ENCODE results near the gene B3GALT6. TPM values are rescaled to one million over a fixed set of nuclear protein-coding genes. Genes with fewer than 3 reads are reported as not detected.

B3GALT6 gene
- polyA plus RNA-seq, 4 donors = 2.7 to 13.7 (median 6.8) TPM

DNA sequence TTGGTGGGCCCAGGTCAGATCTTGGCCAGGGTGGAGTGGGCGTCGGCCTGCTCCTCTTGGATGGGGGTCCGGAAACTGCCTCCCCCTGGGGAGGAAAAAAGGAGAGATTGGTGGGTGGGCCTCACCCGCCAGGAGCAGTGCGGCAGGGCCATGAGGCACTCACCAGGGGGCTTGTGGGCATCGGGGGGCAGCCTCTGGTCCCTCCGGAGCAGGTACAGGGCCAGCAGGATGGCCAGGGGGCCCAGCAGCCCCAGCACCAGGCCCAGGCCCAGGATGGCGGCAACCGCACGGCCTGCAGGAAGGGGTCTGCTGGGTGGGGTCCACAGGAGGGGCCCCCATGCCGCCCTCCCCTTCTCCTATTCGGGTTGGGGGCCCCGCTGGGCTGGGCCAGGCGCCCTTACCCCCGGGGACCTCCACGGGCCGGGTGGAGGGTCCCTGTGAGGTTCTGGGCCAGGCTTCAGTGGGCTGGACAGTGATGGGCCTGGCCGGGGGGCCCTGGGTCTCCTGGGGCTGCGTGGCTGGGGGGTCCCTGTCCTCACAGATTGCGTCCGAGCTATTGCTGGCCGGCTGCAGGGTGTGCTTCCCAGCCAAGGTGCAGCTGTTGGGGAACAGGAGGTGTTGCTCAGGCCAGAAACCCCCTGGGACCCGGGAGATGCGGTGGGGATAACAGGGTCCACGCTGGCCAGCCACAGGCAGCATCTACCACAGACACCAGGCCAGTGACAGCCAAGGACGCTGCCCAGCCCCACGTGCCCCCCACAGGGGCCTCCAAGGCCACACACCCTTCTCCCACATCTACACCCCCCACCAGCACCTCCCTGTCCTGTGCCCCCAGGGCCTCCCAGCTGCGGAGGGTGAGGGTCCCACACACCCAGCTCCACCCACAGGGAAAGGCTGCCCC is 20.2 kb upstream of the B3GALT6 start:
- FAIRE-seq (no peak), DNase-seq (no peak)
- 85 to 86% (median 86%) methylated on average over 21 to 28 of the region's 28 CpGs for WGBS, 3 donors
- peaks cover 0 to 2% (median 0%) of the 10 kb centered on the region in 3 donors for H3K4me1 ChIP-seq (ENCODE audit: control insufficient read depth in 3 of 3, insufficient read depth in 2 of 3, low read depth in 1 of 3, low read length in 2 of 3)
- H3K9me3 ChIP-seq (ENCODE audit: control insufficient read depth in 2 of 2, insufficient read depth in 1 of 2, low read depth in 1 of 2, low read length in 1 of 2) = no peaks in the 10 kb centered on the region
- no peak overlapping the region for H3K27ac ChIP-seq (ENCODE audit: low read depth in 1 of 3, low read length in 2 of 3)
- H3K36me3 ChIP-seq (ENCODE audit: control insufficient read depth in 3 of 3, insufficient read depth in 2 of 3, low read depth in 1 of 3, low read length in 3 of 3) = peaks cover under 1 to 17% (median 3%) of the 10 kb centered on the region in 3 donors
- H3K27me3 ChIP-seq (ENCODE audit: control insufficient read depth in 3 of 3, insufficient read depth in 3 of 3, low read length in 3 of 3) = peaks cover 0 to 15% (median 5%) of the 10 kb centered on the region in 3 donors
- H3K4me3 ChIP-seq (ENCODE audit: low read depth in 1 of 3, low read length in 3 of 3) = no peak overlapping the region

DNA sequence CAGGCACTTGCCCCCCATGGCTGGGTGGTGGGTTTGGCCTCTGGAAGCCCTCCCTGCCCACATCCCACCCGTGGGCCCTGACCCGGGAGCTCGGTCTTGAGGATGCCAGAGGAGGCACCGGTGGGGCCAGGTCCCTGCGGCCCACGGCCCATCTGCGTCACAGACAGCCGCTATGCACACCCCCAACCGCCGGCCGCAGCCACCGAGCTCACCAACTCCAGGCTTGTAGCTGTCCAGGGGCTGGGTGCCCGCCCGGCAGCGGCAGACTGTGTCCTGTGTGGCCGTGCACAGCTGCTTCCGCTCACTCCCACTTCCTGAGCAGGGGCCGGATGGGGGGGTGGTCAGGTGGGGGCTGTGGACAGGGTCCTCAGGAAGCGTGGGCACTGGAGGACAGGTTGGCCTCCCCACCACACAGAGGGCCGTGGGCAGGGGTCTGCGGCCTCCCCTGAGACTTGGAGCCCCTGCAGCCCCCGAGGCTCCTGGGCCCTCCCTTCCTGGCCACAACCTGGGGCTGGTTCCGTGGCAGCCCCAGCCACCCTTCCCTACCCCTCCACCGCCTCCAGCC is 19.2 kb upstream of the B3GALT6 start:
- Histone ChIP-seq H3K4me1 (ENCODE audit: control insufficient read depth in 3 of 3, insufficient read depth in 2 of 3, low read depth in 1 of 3, low read length in 2 of 3) (no peaks in the 10 kb centered on the region), H3K9me3 (ENCODE audit: control insufficient read depth in 2 of 2, insufficient read depth in 1 of 2, low read depth in 1 of 2, low read length in 1 of 2) (no peaks in the 10 kb centered on the region), H3K27me3 (ENCODE audit: control insufficient read depth in 3 of 3, insufficient read depth in 3 of 3, low read length in 3 of 3) (peaks cover 0 to 5% (median 4%) of the 10 kb centered on the region in 3 donors), H3K4me3 (ENCODE audit: low read depth in 1 of 3, low read length in 3 of 3) (no peak overlapping the region), H3K36me3 (ENCODE audit: control insufficient read depth in 3 of 3, insufficient read depth in 2 of 3, low read depth in 1 of 3, low read length in 3 of 3) (peaks cover 3 to 26% (median 6%) of the 10 kb centered on the region in 3 donors), H3K27ac (ENCODE audit: low read depth in 1 of 3, low read length in 2 of 3) (peak overlapping the region in 1 of 3 donors; percentile 53)
- FAIRE-seq (no peak), DNase-seq (no peak)
- 49 to 54% (median 50%) methylated on average over 17 to 24 of the region's 24 CpGs for WGBS, 3 donors

DNA sequence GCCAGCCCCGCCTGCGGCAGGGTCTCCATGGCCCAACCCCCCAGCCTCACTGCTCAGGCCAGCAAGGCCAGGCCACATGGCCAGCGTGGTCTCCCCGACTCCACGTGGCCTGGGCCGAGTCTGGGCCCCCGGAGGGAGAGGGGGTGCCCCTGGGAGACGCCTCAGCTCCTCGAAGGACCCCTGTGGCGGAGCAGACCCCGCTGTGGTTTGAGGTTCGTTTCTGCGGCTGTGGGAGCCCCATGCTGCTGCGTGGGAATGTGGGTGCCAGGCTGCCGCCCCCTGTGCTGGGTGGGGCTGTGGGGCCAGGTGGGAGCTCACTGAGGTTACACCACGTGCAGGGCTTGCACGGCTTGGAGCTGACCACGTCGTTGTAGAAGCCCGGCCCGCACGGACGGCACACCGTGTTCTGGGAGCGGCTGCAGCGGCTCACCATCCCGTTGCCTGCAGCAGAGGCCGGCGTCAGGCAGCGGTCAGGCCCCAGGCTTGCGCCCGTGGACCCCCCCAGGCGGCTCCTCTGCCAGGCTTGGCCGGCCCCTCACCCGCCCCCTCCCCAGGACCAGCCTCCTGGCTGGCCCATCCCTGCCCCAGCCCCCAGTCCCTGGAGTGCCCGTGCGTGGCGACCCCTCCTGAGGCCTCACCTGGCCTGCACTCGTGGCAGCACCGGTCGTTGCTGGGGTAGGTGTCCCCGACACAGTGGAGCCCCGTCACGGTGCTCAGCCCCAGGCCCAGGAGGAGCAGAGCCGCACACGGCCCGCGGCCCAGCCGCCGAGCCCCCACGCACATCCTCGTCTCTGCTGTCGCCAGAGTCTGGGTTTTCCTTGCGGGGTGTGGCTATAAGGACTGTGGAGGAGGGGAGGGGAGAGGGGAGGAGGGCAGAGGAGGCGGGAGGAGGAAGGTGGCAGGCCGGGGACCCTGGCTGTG is 18.4 kb upstream of the B3GALT6 start, which contains the start of gene TNFRSF4:
Gene TNFRSF4 (minus strand): TSS at position 809 of the 921 bp plus-strand sequence. CDS start 26 bp downstream, at position 783.
- WGBS, 3 donors = 34 to 46% (median 34%) methylated on average over 51 to 56 of the region's 56 CpGs
- FAIRE-seq = no peak
- H3K27ac ChIP-seq (ENCODE audit: low read depth in 1 of 3, low read length in 2 of 3) = peak within 1 kb of the TSS in 1 of 3 donors; percentile 49
- no peak for DNase-seq
- H3K4me1 ChIP-seq (ENCODE audit: control insufficient read depth in 3 of 3, insufficient read depth in 2 of 3, low read depth in 1 of 3, low read length in 2 of 3) = no peaks in the 10 kb centered on the region
- peaks cover 0 to 5% (median 0%) of the 10 kb centered on the region in 3 donors for H3K27me3 ChIP-seq (ENCODE audit: control insufficient read depth in 3 of 3, insufficient read depth in 3 of 3, low read length in 3 of 3)
- no peak within 1 kb of the TSS for H3K4me3 ChIP-seq (ENCODE audit: low read depth in 1 of 3, low read length in 3 of 3)
- no peaks in the 10 kb centered on the region for H3K9me3 ChIP-seq (ENCODE audit: control insufficient read depth in 2 of 2, insufficient read depth in 1 of 2, low read depth in 1 of 2, low read length in 1 of 2)
- peaks cover 6 to 33% (median 8%) of the 10 kb centered on the region in 3 donors for H3K36me3 ChIP-seq (ENCODE audit: control insufficient read depth in 3 of 3, insufficient read depth in 2 of 3, low read depth in 1 of 3, low read length in 3 of 3)

DNA sequence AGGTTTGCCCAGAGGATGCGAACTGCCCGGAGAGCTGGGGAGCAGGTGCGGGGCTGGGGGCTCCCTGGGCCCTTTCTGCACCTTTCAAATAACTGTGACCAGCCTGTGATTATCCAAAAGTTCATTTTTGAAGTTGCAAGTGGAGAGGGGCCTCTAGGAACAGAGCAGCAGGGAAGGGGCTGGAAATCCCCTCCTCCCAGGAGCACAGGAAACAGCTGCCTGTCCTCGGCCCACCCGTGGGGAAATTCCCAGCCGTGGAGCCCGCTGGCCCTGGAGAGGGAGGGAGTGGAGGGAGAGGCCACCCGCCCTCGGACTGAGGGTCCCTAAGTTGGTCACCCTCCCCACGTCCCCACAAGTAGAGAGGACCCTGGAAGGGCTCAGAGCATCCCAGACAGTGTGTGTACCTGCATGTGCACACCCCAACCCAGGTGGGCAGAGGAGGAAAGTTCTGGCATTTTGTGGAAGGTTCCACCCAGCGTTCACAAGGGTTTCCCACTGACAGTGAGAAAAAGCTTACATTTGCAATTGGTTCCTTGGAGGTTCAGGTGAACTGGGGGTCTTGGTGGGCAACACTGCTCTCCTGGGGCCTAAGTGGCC is 16.9 kb upstream of the B3GALT6 start:
- WGBS, 3 donors = 50 to 64% (median 56%) methylated on average over 11 of the region's 11 CpGs
- Histone ChIP-seq H3K4me3 (ENCODE audit: low read depth in 1 of 3, low read length in 3 of 3) (no peak overlapping the region), H3K36me3 (ENCODE audit: control insufficient read depth in 3 of 3, insufficient read depth in 2 of 3, low read depth in 1 of 3, low read length in 3 of 3) (peaks cover 6 to 49% (median 8%) of the 10 kb centered on the region in 3 donors), H3K27me3 (ENCODE audit: control insufficient read depth in 3 of 3, insufficient read depth in 3 of 3, low read length in 3 of 3) (no peaks in the 10 kb centered on the region), H3K4me1 (ENCODE audit: control insufficient read depth in 3 of 3, insufficient read depth in 2 of 3, low read depth in 1 of 3, low read length in 2 of 3) (no peaks in the 10 kb centered on the region), H3K9me3 (ENCODE audit: control insufficient read depth in 2 of 2, insufficient read depth in 1 of 2, low read depth in 1 of 2, low read length in 1 of 2) (no peaks in the 10 kb centered on the region), H3K27ac (ENCODE audit: low read depth in 1 of 3, low read length in 2 of 3) (peak overlapping the region in 1 of 3 donors; percentile 21)
- DNase-seq = no peak
- FAIRE-seq = no peak

DNA sequence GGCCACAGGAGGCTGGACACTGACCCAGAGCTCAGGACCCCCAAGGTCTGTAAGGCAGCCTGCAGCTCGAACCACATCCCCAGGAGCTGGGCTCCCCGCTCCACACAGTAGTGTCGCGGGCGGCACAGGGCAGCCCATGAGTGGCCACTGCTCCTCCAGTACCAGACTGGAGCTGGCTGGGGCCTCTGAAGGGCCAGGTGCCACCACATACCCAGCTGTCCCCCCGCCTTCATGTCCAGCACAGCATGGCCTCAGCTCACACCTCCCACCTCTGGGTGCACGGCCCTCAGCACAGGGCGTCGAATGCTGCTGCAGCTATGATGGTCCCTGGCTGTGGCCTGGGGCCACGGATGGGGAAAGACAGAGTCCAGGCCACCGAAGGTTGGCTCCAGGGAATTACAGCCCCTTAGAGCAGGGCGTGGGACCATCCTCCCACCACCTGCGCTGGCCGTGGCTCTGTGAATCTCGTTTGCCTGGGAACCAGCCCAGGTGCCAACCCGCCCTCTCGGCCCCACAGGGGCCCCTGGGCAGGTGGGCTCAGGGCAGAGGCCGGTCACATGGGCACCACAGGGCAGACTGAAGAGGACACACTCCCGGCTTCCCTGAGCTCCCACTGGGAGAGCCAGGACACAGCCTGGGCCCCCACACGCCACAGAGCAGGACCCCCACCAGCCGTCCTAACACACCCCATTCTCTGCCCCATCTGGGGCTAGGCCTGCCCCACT is 16.0 kb upstream of the B3GALT6 start:
- DNase-seq = no peak
- Histone ChIP-seq H3K36me3 (ENCODE audit: control insufficient read depth in 3 of 3, insufficient read depth in 2 of 3, low read depth in 1 of 3, low read length in 3 of 3) (peaks cover 6 to 58% (median 8%) of the 10 kb centered on the region in 3 donors), H3K27me3 (ENCODE audit: control insufficient read depth in 3 of 3, insufficient read depth in 3 of 3, low read length in 3 of 3) (no peaks in the 10 kb centered on the region), H3K4me1 (ENCODE audit: control insufficient read depth in 3 of 3, insufficient read depth in 2 of 3, low read depth in 1 of 3, low read length in 2 of 3) (no peaks in the 10 kb centered on the region), H3K9me3 (ENCODE audit: control insufficient read depth in 2 of 2, insufficient read depth in 1 of 2, low read depth in 1 of 2, low read length in 1 of 2) (no peaks in the 10 kb centered on the region), H3K4me3 (ENCODE audit: low read depth in 1 of 3, low read length in 3 of 3) (no peak overlapping the region), H3K27ac (ENCODE audit: low read depth in 1 of 3, low read length in 2 of 3) (no peak overlapping the region)
- no peak for FAIRE-seq
- 87 to 89% (median 88%) methylated on average over 19 to 21 of the region's 21 CpGs for WGBS, 3 donors

DNA sequence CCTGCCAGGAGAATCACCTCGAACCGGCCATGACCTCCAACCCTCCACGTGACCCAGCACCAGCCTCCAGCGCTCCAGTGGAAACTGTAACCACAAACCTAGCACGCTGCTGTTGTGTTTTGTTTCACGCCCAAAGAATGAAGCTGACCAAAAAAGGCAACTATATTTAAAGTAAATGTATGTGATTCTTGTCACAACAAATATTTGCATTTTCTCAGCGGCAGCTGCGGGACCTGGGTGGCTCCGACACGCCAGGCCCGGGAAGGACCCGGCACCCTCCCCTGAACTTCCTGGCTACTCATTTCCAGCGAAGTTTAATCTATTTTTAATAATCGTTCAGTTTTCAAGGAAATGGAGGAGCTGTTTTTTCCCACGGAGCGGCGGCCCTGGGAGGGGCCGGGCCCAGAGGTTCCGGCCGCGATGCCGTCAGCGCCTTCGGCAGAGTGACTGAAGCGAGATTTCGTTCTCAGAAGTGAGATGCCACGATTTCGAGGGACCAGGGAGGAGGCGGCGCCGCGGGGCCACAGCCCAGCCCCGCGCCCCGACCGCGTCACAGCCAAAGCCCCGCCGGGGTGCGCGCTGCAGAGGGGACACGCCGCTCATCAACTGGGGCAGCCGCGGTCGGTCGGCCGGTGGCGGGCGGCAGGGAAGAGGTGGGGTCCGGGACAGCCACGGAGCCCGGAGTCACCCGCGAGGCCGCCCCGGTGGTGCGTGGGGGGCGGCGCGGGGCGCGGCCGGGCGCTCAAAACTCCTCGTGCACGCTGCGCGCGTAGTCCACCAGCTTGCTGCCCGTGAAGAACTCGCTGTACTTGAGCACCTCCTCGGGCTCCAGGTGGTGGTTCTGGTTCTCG is 15.0 kb upstream of the B3GALT6 start:
- Histone ChIP-seq H3K4me3 (ENCODE audit: low read depth in 1 of 3, low read length in 3 of 3) (no peak overlapping the region), H3K9me3 (ENCODE audit: control insufficient read depth in 2 of 2, insufficient read depth in 1 of 2, low read depth in 1 of 2, low read length in 1 of 2) (no peaks in the 10 kb centered on the region), H3K27ac (ENCODE audit: low read depth in 1 of 3, low read length in 2 of 3) (no peak overlapping the region), H3K4me1 (ENCODE audit: control insufficient read depth in 3 of 3, insufficient read depth in 2 of 3, low read depth in 1 of 3, low read length in 2 of 3) (no peaks in the 10 kb centered on the region), H3K36me3 (ENCODE audit: control insufficient read depth in 3 of 3, insufficient read depth in 2 of 3, low read depth in 1 of 3, low read length in 3 of 3) (peaks cover 6 to 67% (median 8%) of the 10 kb centered on the region in 3 donors), H3K27me3 (ENCODE audit: control insufficient read depth in 3 of 3, insufficient read depth in 3 of 3, low read length in 3 of 3) (no peaks in the 10 kb centered on the region)
- 89 to 92% (median 91%) methylated on average over 67 to 74 of the region's 74 CpGs for WGBS, 3 donors
- FAIRE-seq (no peak), DNase-seq (no peak)
